GM18951 (cell line): ENCODE measurements around the gene HOXB3.

Experiments used
- POLR2A ChIP-seq: IDR thresholded peaks from 4 replicates; pipeline ENCODE4 v1.6.1; 2011; ENCODE audit warnings: mild to moderate bottlenecking; ENCODE audit not compliant: insufficient read length, insufficient read depth; ENCODE audit errors: extremely low read depth
- in situ Hi-C: fragments of 300-500 bp; cut with MboI; formaldehyde crosslinking; loops from one replicate; pipeline ENCODE4 v1.12.0; 2022; ENCODE audit warnings: low sequenced_read_pairs, mixed read lengths, inconsistent platforms; ENCODE audit not compliant: unreplicated experiment

HOXB3 gene

GRCh38 chr17:48628649-48629410 is 38.8 kb upstream of the HOXB3 start:
- in situ Hi-C loops, result no loop called here
- no peak for TF ChIP-seq POLR2A

GRCh38 chr17:48627623-48628521 is 37.8 kb upstream of the HOXB3 start:
- TF ChIP-seq POLR2A, result no peak
- in situ Hi-C loops, result no loop called here

GRCh38 chr17:48627118-48627597 is 37.1 kb upstream of the HOXB3 start:
- in situ Hi-C loops, result no loop called here
- TF ChIP-seq POLR2A, result no peak

- TF ChIP-seq POLR2A, result no peak
- in situ Hi-C loops, result no loop called here
Measured at GRCh38 chr17:48626245-48627117, 36.4 kb upstream of the HOXB3 start, which contains the start of gene HOXB9. Gene HOXB9, minus strand, starts transcription at chr17:48626358. Its CDS starts 89 bp downstream, at chr17:48626269.

- in situ Hi-C loops, result no loop called here
- TF ChIP-seq POLR2A, result no peak
Measured at GRCh38 chr17:48625495-48626244, 35.6 kb upstream of the HOXB3 start.

GRCh38 chr17:48624544-48625494 is 34.8 kb upstream of the HOXB3 start:
- TF ChIP-seq POLR2A, result no peak
- in situ Hi-C loops, result no loop called here

GRCh38 chr17:48624118-48624517 is 34.1 kb upstream of the HOXB3 start:
- no peak for TF ChIP-seq POLR2A
- in situ Hi-C loops, result no loop called here

GRCh38 chr17:48623583-48623982 is 33.5 kb upstream of the HOXB3 start:
- in situ Hi-C loops, result no loop called here
- no peak for TF ChIP-seq POLR2A

GRCh38 chr17:48622857-48623256 is 32.8 kb upstream of the HOXB3 start:
- in situ Hi-C loops, result no loop called here
- TF ChIP-seq POLR2A, result no peak

GRCh38 chr17:48621410-48622392 is 31.7 kb upstream of the HOXB3 start:
- no peak for TF ChIP-seq POLR2A
- in situ Hi-C loops, result no loop called here

GRCh38 chr17:48620461-48621139 is 30.6 kb upstream of the HOXB3 start:
- no peak for TF ChIP-seq POLR2A
- in situ Hi-C loops, result no loop called here
